Measurements from ENCODE around the gene KCNK17.

DNA sequence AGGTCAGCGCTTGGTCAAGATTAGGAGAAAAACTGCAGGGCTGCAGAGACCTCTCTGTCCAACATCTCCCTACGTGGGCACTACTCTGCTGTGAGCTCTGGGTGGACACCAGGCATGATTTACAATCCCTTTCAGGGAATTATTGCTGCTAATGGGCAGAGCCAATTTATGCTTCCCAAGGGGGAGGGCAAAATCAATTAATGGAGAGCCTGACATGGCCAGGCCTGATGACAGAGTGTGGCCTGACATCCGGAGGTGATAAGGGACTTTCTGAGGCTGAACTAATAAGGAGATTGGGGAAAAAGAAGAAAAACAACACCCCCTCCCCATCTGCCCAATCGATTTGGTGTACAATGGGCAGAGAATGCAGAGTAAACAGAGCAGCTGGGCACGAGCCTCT lies 13.3 kb upstream of the KCNK17 start:
- TF ChIP-seq SMAD2 (IDR thresholded peaks at IDR 0.05; ENCODE audit: low read depth, low read length): no peak
- no peak for TF ChIP-seq HSF4 (CRISPR knock-in tag; IDR thresholded peaks at IDR 0.05; ENCODE audit: borderline replicate concordance)
- TF ChIP-seq TOE1 (IDR thresholded peaks at IDR 0.05; ENCODE audit: borderline replicate concordance): no peak
- no peak for TF ChIP-seq TOE1 (CRISPR knock-in tag; IDR thresholded peaks at IDR 0.05; ENCODE audit: borderline replicate concordance, low read depth)
- TF ChIP-seq ELF4 (CRISPR knock-in tag; IDR thresholded peaks at IDR 0.05): no peak
- TF ChIP-seq XRCC5 (IDR thresholded peaks at IDR 0.05; ENCODE audit: low read depth, low read length): no peak
- TF ChIP-seq ZNF586 (CRISPR knock-in tag; conservative IDR thresholded peaks at IDR 0.05): no peak

Measured in K562 (cell line).